DMS153 treated with DMSO at 0.1 percent for 48 hours (cell line): ENCODE measurements around the gene HERC2.
"Not testable (repeated sequence)": the region's sequence is repeated elsewhere in the genome, so short reads cannot be mapped to it uniquely, and the experiment has no call there.

Experiments used
- DNase-seq: peaks from one replicate; lab custom pipeline; 2025; ENCODE audit not compliant: unreplicated experiment; lab: John Stamatoyannopoulos, UW

The HERC2 gene

GRCh38 chr15:28322129-28322588 is at the start of gene HERC2:
Gene HERC2, minus strand, starts transcription at chr15:28322179. Its CDS starts 746 bp downstream, at chr15:28321433.
- not testable (repeated sequence) for DNase-seq

DNA sequence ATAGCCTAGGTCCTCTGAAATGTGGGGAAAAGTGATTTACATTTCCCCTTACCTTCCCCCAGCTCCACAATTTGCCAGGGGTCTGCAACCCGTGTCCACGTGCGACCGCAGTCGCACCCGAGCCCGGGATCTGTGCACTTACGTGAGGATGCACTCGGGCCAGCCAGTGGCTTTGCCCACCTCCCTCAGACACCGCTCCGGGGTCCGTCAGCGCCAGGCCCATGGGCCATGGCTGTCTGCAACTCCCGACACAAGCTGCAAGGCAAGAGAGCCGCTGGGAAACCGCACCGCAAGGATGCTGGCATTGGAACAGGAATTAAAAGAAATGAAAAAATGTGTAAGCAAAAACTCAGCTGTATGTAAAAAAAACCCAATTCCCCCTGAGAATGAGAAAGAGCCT is 43.5 kb upstream of the HERC2 start:
- DNase-seq: not testable (repeated sequence)

DNA sequence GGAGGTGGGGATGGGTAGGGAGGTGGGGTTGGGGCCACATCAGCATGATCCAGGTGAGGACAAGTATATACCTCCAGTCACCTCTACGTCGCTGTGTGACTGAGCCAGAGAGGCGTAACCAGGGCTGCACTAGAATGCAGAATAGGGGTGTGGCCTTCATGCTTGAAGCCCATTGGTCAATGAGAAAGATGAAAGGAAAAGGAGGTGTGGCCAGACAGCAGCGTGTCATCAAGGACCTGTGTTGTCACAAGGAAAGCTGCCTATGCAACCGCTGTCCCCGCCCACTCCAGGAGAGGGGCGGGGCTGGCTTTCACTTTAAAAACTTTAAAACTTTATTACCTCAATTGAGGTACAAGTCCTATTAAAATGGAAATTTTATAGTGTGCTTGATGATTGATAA is 36.0 kb upstream of the HERC2 start, which contains the start of gene GOLGA6L24:
TSS of gene GOLGA6L24 (minus strand) at position 101 of the 400 bp plus-strand sequence. CDS start at position 40, 61 bp downstream.
- DNase-seq: not testable (repeated sequence)

DNA sequence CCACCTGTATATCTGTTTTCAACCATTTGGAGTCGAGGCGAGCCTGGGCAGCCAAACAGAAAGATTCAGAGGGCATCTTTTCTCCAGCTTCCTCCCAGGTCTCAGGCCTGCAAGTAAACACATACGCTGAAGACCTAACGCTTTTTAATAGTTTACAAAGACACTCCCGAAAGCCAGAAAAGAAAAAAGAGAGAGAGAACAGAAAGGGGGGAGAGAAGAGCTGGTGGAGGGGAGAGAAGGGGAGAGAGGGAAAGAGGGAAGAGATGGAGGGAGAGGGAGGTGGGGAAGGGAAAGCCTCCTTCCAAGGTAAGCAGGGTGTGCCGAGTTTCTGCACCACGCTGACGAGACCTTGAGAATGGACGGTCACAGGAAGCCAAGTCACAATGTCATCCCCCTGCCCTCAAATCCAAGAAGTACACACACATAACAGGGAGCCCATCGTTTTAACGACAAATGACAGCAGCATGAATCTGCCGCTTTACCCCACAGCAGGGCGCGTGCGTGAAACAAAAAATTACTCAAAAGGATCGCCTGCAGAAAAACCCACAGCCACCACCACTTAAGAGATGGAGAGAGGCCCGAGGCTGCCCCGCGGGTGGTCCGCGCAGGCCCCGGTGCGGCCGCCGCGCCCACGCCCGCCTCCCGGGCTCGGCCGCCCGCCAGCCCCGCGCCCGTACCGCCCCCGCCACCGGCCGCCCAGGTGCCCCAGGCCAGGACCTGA is 461 bp downstream of the HERC2 start:
- not testable (repeated sequence) for DNase-seq

GRCh38 chr15:28319725-28320124 is 2.3 kb downstream of the HERC2 start:
- DNase-seq: not testable (repeated sequence)

GRCh38 chr15:28318828-28319227 is 3.2 kb downstream of the HERC2 start:
- DNase-seq: not testable (repeated sequence)

GRCh38 chr15:28318122-28318521 is 3.9 kb downstream of the HERC2 start:
- DNase-seq: not testable (repeated sequence)

DNA sequence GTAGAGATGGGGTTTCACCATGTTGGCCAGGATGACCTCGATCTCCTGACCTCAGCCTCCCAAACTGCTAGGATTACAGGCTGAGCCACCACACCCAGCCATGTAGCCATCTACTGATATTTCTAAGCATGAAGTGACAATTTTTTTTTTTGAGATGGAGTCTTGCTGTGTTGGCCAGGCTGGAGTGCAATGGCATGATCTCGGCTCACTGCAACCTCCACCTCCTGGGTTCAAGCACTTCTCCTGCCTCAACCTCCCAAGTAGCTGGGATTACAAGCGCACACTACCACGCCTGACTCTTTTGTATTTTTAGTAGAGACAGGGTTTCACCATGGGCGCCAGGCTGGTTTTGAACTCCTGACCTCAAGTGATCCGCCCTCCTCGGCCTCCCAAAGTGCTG is 5.0 kb downstream of the HERC2 start:
- DNase-seq: not testable (repeated sequence)

DNA sequence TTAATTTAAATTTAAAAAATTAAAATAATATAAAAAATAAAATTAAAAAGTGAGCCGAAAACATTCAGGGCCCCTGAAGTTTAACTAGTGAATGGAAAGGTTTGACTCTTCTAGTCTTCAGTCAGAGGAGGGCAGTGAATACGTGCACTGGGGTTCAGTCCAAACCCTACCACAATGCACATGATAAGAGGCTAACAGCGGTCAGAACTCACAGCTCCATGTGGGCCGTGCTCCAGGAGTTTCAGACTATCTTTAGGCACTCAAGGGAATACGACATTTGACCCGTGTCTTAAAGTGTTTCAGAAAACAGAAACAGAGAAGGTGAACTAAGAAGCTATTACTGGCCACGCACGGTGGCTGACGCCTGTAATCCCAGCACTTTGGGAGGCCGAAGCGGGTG is 11.5 kb downstream of the HERC2 start:
- DNase-seq: not testable (repeated sequence)

DNA sequence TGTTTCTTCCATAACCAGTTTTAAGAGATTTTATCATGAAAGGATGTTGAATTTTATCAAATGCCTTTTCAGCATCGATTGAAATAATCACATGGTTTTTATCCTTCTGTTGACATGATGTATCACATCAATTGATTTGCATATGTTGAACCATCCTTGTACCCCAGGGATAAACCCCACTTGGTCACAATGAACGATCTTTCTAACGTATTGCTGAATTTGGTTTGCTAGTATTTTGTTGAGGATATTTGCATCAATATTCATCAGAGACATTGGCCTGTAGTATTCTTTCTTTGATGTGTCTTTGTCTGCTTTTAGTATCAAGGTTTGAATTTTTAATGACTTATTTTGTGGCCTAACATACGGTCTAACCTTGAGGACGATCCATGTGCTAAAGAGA is 13.3 kb downstream of the HERC2 start:
- DNase-seq: not testable (repeated sequence)

DNA sequence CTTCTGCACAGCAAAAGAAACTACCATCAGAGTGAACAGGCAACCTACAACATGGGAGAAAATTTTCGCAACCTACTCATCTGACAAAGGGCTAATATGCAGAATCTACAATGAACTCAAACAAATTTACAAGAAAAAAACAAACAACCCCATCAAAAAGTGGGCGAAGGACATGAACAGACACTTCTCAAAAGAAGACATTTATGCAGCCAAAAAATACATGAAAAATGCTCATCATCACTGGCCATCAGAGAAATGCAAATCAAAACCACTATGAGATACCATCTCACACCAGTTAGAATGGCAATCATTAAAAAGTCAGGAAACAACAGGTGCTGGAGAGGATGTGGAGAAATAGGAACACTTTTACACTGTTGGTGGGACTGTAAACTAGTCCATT is 16.3 kb downstream of the HERC2 start:
- not testable (repeated sequence) for DNase-seq

- DNase-seq: not testable (repeated sequence)
These were observed 24.5 kb downstream of the HERC2 start for GRCh38 chr15:28297434-28297833.

DNA sequence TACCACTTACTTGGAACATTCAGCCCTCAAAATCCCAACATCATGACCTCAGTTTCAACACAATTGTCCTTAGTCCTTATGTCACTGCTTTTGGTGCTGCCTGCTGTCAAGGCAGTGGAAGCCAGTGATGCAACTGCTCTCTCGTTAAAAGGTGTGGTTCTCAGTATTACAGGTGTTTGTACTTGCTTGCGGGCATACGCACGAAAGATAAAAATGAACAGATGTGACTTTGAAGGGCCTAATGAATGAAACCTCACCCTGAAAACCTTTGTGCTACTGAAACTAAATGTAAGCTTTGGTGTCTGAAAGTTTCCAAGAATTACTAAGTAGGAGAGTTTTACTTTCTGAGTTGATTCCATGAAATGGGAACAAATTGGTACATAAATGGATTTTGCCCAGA is 25.2 kb downstream of the HERC2 start:
- DNase-seq: not testable (repeated sequence)

- not testable (repeated sequence) for DNase-seq
These were observed 26.9 kb downstream of the HERC2 start for GRCh38 chr15:28295009-28295563.

GRCh38 chr15:28294560-28294959 is 27.4 kb downstream of the HERC2 start:
- not testable (repeated sequence) for DNase-seq

DNA sequence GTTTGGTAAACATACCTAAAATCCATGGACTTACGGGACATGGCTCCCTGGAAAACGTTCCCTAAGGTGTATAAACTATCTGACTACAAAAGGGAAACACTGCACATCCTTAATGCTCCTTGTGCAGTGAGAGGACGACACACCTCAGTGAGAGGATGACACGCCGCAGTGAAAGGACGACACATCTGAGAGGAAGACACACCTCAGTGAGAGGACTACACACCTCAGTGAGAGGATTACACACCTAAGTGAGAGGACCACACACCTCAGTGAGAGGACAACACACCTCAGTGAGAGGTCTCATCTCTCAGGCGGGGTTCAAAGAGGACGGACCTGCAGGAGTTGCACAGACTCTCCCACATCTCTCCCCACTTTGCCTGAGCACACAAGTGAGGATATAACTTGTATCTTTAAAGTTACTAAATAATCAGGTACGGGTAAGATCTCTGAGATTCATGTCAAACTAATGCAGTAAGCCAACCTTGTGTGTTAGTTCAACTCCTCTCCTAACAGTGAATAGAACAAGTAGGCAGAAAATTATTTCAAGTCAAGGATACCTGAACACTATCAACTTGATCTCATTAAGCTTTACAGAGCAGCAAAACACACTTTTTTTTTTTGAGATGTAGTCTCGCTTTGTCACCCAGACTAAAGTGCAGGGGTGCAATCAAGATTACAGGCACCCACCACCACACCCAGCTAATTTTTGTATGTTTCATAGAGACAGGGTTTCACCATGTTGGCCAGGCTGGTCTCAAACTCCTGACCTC is 32.1 kb downstream of the HERC2 start:
- no peak for DNase-seq

GRCh38 chr15:28288830-28289693 is 32.9 kb downstream of the HERC2 start:
- not testable (repeated sequence) for DNase-seq

DNA sequence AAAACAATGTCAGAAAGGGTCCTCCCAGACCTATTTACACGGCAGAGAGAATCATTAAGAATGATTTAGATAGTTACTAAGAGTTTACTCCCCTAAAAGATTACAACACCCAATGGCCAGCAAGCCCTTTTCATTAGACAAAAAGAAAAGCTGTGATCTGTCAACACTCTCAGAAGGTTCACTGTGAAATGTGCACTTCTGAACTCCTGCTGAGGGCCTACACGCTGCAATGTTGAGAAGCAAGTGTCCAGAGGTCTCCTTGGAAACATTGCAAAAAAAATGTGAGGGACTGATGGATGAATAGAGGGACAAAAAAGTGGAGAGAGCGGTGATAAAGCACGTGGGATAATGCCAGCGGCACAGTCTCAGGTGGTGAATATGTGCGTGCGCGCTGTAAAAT is 35.3 kb downstream of the HERC2 start:
- DNase-seq: not testable (repeated sequence)

GRCh38 chr15:28286031-28286430 is 35.9 kb downstream of the HERC2 start:
- DNase-seq: no peak

DNA sequence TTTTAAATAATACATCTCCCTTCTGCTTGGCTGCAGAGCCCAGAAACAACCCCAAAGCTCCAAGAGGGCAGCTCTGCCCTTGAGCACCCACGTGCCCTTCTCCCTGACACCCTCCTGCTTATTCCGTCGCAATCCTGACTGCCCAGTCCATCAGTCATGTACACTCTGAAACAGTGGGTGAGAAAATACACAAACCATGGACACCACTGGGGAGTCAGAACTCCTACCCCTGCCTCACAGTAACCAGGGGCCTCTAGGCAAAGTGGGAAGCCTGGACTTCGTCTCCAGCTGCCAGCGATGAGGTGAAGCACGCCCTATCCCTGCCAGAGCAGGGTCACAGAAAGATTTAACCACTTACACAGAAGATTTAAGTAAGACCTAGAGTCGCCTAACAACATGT is 40.1 kb downstream of the HERC2 start:
- DNase-seq: no peak

DNA sequence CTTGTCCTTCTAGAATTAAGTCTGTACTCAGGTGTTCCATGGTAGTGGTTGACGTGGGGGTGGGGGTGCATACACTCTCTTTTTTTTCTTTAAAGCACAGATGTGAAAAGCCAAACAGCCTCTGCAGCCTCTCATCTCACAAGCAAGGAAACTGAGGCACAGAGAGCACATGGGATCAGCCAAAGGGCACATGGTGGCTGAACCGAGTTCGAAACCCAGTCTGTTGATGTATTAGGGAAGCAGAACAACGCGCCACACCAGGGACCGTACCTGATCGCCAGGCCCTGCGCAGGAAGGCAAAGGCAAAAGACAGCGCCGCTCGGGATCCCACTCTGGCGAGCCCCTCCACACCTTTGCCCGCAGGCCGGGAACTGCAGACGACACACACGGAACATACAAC is 47.3 kb downstream of the HERC2 start:
- no peak for DNase-seq
